Measurements from ENCODE around the gene OS9.

GRCh38 chr12:57759360-57759980, 65.5 kb downstream of the OS9 start:
- TF ChIP-seq CTCF (IDR thresholded peaks at IDR 0.05; ENCODE audit: low read depth, low read length, missing input control) (peak; percentile 34), JUND (IDR thresholded peaks at IDR 0.05) (no peak), EGR1 (IDR thresholded peaks at IDR 0.05; ENCODE audit: low read depth in 2 of 2) (no peak), GABPA (IDR thresholded peaks at IDR 0.05 in 1 of 2, conservative IDR thresholded peaks at IDR 0.05 in 1 of 2) (no peak), MAX (IDR thresholded peaks at IDR 0.05) (no peak), TAF1 (conservative IDR thresholded peaks at IDR 0.05) (no peak)
- TF ChIP-seq, protein P1, sequence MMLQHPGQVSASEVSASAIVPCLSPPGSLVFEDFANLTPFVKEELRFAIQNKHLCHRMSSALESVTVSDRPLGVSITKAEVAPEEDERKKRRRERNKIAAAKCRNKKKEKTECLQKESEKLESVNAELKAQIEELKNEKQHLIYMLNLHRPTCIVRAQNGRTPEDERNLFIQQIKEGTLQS (IDR thresholded peaks at IDR 0.05) = no peak
